K562 (cell line): ENCODE data around the gene PCSK1. TPM values are rescaled to one million over a fixed set of nuclear protein-coding genes. Genes with fewer than 3 reads are reported as not detected.

ENCODE experiments used
- ATAC-seq: fragments of 200-7000 bp; cut with Tn5 transposase; 3 replicates; pipeline ENCODE4 v1.9.1; 2020; ENCODE audit warnings: moderate library complexity
- BruUV-seq: library from RNA; stranded (reverse); fragments of 400-500 nt; replicated peaks from 2 replicates; lab custom pipeline; 2021; lab: Mats Ljungman, UMichigan
- CTCF ChIA-PET: fragments of 300-600 bp; formaldehyde crosslinking; extraction: SDS; loops from one replicate; lab custom pipeline; 2021; ENCODE audit warnings: low intra/inter-chr PET ratio; lab: Yijun Ruan, JAX
- POLR2A ChIA-PET: fragments of 300-600, 350-650 bp; sonication (Branson Sonifier 250); formaldehyde crosslinking; extraction: SDS; loops from one replicate; lab custom pipeline; 2021; ENCODE audit warnings: antibody characterized with exemption, inconsistent platforms; lab: Yijun Ruan, JAX
- DNase-seq, 4 experiments: peaks; one replicate each; pipeline versions ENCODE4 v3.0.0 to v3.0.0-alpha.2; 2011 to 2018; ENCODE audit warnings: low spot score in 3 of 4, mixed read lengths in 3 of 4; ENCODE audit errors: extremely low read depth in 1 of 4
- FAIRE-seq: peaks from 2 replicates; lab custom pipeline; 2011; peaks lifted over from hg19 to GRCh38; lab: Jason Lieb, UNC
- H2AFZ ChIP-seq: 2 replicates; pipeline ENCODE4 v1.6.0; 2011; ENCODE audit warnings: low read depth, low read length, control low read depth, inconsistent platforms
- H3K27ac ChIP-seq: fragments of 200-600 bp; 3 replicates; pipeline ENCODE4 v1.8.0; 2011; ENCODE audit warnings: low read depth, mild to moderate bottlenecking, control low read depth, inconsistent platforms, low read length, moderate library complexity, mixed read lengths; ENCODE audit errors: extremely low read depth
- H3K27me3 ChIP-seq, 2 experiments: fragments of 300-600 bp in 1 of 2; 2 replicates in 1 of 2; 3 replicates in 1 of 2; pipeline versions ENCODE4 v1.6.0 to v1.8.0; 2011; ENCODE audit warnings: inconsistent platforms in 2 of 2, low read length in 2 of 2, mild to moderate bottlenecking in 1 of 2, mixed read lengths in 1 of 2, moderate library complexity in 1 of 2; ENCODE audit not compliant: control insufficient read depth in 2 of 2, insufficient read depth in 2 of 2
- H3K36me3 ChIP-seq: fragments of 300-600 bp; 3 replicates; pipeline ENCODE4 v1.8.0; 2011; ENCODE audit warnings: mild to moderate bottlenecking, low read length, inconsistent platforms; ENCODE audit not compliant: control insufficient read depth, insufficient read depth
- H3K4me1 ChIP-seq, 2 experiments: fragments of 200-600 bp in 1 of 2; replicated peaks in 1 of 2; 2 replicates in 1 of 2; 3 replicates in 1 of 2; pipeline versions ENCODE4 v1.5.1 to v1.8.0; 2011; ENCODE audit warnings: inconsistent platforms in 2 of 2, low read length in 2 of 2, mild to moderate bottlenecking in 1 of 2, mixed read lengths in 1 of 2, moderate library complexity in 1 of 2; ENCODE audit not compliant: control insufficient read depth in 2 of 2, insufficient read depth in 2 of 2
- H3K4me2 ChIP-seq: 2 replicates; pipeline ENCODE4 v1.6.1; 2011; ENCODE audit warnings: low read length, control low read depth, inconsistent platforms, mixed read lengths; ENCODE audit not compliant: insufficient read depth
- H3K4me3 ChIP-seq: fragments of 200-600 bp; sonication (generic), shearing (Covaris generic); 2 replicates; pipeline ENCODE4 v1.5.1; 2016; ENCODE audit warnings: control low read depth, inconsistent platforms
- H3K79me2 ChIP-seq: fragments of 200-600 bp; 3 replicates; pipeline ENCODE4 v1.8.0; 2011; ENCODE audit warnings: low read length, inconsistent platforms; ENCODE audit not compliant: control insufficient read depth, insufficient read depth
- H3K9ac ChIP-seq, 2 experiments: 2 replicates each; pipeline versions ENCODE4 v1.6.0 to v1.6.1; 2011; ENCODE audit warnings: low read depth in 2 of 2, low read length in 2 of 2, control low read depth in 1 of 2, inconsistent platforms in 1 of 2, mild to moderate bottlenecking in 1 of 2, mixed read lengths in 1 of 2; ENCODE audit not compliant: insufficient read depth in 1 of 2
- H3K9me1 ChIP-seq: one replicate; pipeline ENCODE4 v1.6.0; 2011; ENCODE audit warnings: inconsistent platforms, mild to moderate bottlenecking, low read length, moderate library complexity; ENCODE audit not compliant: control insufficient read depth, insufficient read depth
- H3K9me3 ChIP-seq: replicated peaks from 2 replicates; pipeline ENCODE4 v1.5.1; 2011; ENCODE audit warnings: low read depth, low read length, inconsistent platforms; ENCODE audit not compliant: control insufficient read depth, insufficient read depth
- H4K20me1 ChIP-seq: replicated peaks from 2 replicates; pipeline ENCODE4 v1.6.1; 2011; ENCODE audit warnings: low read length, inconsistent platforms, mixed read lengths; ENCODE audit not compliant: control insufficient read depth, insufficient read depth
- NEUROD1 ChIP-seq: fragments of 150-350 bp; IDR thresholded peaks from 2 replicates; pipeline ENCODE4 v1.6.1; 2014; ENCODE audit warnings: borderline replicate concordance, low read length, low read depth; ENCODE audit not compliant: partially characterized antibody
- PBX2 ChIP-seq, 2 experiments: IDR thresholded peaks in 1 of 2; conservative IDR thresholded peaks in 1 of 2; 2 replicates each; pipeline ENCODE4 v1.6.1; 2016; ENCODE audit warnings: low read depth in 2 of 2, mild to moderate bottlenecking in 1 of 2, missing compliant biosample characterization in 1 of 2, missing genetic modification characterization in 1 of 2, moderate library complexity in 1 of 2
- SNAPC5 ChIP-seq: fragments of 250-450 bp; sonication (Bioruptor Pico); IDR thresholded peaks from 2 replicates; pipeline ENCODE4 v1.8.0; 2021; ENCODE audit warnings: moderate library complexity, mild to moderate bottlenecking, inconsistent platforms
- TGIF2 ChIP-seq: sonication (generic); formaldehyde crosslinking; IDR thresholded peaks from 2 replicates; pipeline ENCODE4 v1.8.1; 2022; ENCODE audit warnings: mild to moderate bottlenecking, missing genetic modification reagents, moderate library complexity
- ZNF224 ChIP-seq: sonication (generic); formaldehyde crosslinking; IDR thresholded peaks from 2 replicates; pipeline ENCODE4 v1.8.0; 2022; ENCODE audit warnings: mild to moderate bottlenecking, missing genetic modification reagents
- ZNF282 ChIP-seq: sonication (generic); formaldehyde crosslinking; IDR thresholded peaks from 2 replicates; pipeline ENCODE4 v1.8.1; 2023; ENCODE audit warnings: missing genetic modification reagents
- WGBS: fragments of 100-300 bp; shearing (Covaris generic); methylation state at CpG from one replicate; pipeline ENCODE4 v1.1.6; 2016; ENCODE audit warnings: low coverage, mixed read lengths; ENCODE audit not compliant: insufficient coverage; ENCODE audit errors: missing lambda C conversion rate; 5-methylcytosine and 5-hydroxymethylcytosine counted together
- in situ Hi-C: fragments of 300-500 bp; cut with MboI; formaldehyde crosslinking; loops from 4 replicates; pipeline ENCODE4 v1.15.0; 2018; ENCODE audit warnings: inconsistent platforms, mixed read lengths
- intact Hi-C: fragments of 100-400 bp; cut with micrococcal nuclease; formaldehyde crosslinking; loops from 2 replicates; pipeline ENCODE4 v1.14.2; 2022
- polyA plus RNA-seq, 8 experiments: library from polyadenylated mRNA; depleted of rRNA in 4 of 8; stranded (reverse) in 5 of 8; unstranded in 3 of 8; fragments of >200 nt; fragmentation: Nextera tagmentation in 2 of 8; fragmentation: Illumina TruSeq in 1 of 8; extraction: Ambion mirVana in 2 of 8; extraction: Trizol in 1 of 8; gene quantifications; 2 replicates each; pipeline versions ENCODE4 v1.2.1 to v1.2.3, GENCODE V29; 2011 to 2014; ENCODE audit warnings: inconsistent platforms in 1 of 8, missing spikeins in 1 of 8
- total RNA-seq, 7 experiments: library from RNA; depleted of rRNA in 6 of 7; stranded (reverse); fragments of >200 nt in 6 of 7; fragmentation: Illumina TruSeq in 2 of 7; extraction: Trizol in 2 of 7; gene quantifications; 2 replicates each; pipeline versions ENCODE4 v1.2.1 to v1.2.3, GENCODE V29; 2011 to 2021; ENCODE audit warnings: low replicate concordance in 1 of 7

Gene PCSK1
- total and polyA plus RNA-seq, 9 of the 15 experiments (the other 6 are each of a cell fraction or from before 2014, with no cell fraction given) = not detected

- intact Hi-C loops (no loop called here), in situ Hi-C loops (no loop called here)
- Histone ChIP-seq H3K9me3 (no peaks in the 10 kb centered on the region), H3K36me3 (no peaks in the 10 kb centered on the region), H3K27me3 (no peaks in the 10 kb centered on the region), H3K4me3 (no peak overlapping the region), H3K9ac (no peak overlapping the region), H3K79me2 (no peaks in the 10 kb centered on the region), H4K20me1 (no peaks in the 10 kb centered on the region), H3K4me2 (no peak overlapping the region), H3K27ac (no peak overlapping the region), H3K4me1 (no peaks in the 10 kb centered on the region), H3K9me1 (no peaks in the 10 kb centered on the region), H2AFZ (no peak overlapping the region)
- ATAC-seq = no peak
- TF ChIP-seq ZNF224 (CRISPR knock-in tag) = no peak
- no peak for TF ChIP-seq PBX2 (CRISPR knock-in tag; IDR thresholded peaks at IDR 0.05; ENCODE audit: low read depth)
- no peak for TF ChIP-seq PBX2 (tag; conservative IDR thresholded peaks at IDR 0.05; ENCODE audit: low read depth)
- no peak for TF ChIP-seq TGIF2
- TF ChIP-seq SNAPC5 (CRISPR knock-in tag) = no peak
- no peak for TF ChIP-seq ZNF282 (CRISPR knock-in tag)
- no peak for TF ChIP-seq NEUROD1
- POLR2A ChIA-PET = no interaction called here
- CTCF ChIA-PET = no interaction called here
- 0% methylated on average over 4 of the region's 4 CpGs for WGBS
- no peak for DNase-seq
- no peak for FAIRE-seq
- no TSS peak for BruUV-seq
Observed at GRCh38 chr5:96455789-96456188, 22.7 kb upstream of the PCSK1 start.
